Inferior parietal cortex (tissue), 1 donor: ENCODE measurements around the gene HBA2.
"Not testable (repeated sequence)": the region's sequence is repeated elsewhere in the genome, so short reads cannot be mapped to it uniquely, and the experiment has no call there.

Experiments
- DNase-seq: peaks from one replicate; pipeline ENCODE4 v3.0.0-alpha.2; 2016; ENCODE audit errors: extremely low spot score

HBA2 gene

GRCh38 chr16:172374-172941 lies at the start of gene HBA2:
TSS of gene HBA2 (plus strand) at chr16:172876. CDS start at chr16:172913, 37 bp downstream.
- not testable (repeated sequence) for DNase-seq

DNA sequence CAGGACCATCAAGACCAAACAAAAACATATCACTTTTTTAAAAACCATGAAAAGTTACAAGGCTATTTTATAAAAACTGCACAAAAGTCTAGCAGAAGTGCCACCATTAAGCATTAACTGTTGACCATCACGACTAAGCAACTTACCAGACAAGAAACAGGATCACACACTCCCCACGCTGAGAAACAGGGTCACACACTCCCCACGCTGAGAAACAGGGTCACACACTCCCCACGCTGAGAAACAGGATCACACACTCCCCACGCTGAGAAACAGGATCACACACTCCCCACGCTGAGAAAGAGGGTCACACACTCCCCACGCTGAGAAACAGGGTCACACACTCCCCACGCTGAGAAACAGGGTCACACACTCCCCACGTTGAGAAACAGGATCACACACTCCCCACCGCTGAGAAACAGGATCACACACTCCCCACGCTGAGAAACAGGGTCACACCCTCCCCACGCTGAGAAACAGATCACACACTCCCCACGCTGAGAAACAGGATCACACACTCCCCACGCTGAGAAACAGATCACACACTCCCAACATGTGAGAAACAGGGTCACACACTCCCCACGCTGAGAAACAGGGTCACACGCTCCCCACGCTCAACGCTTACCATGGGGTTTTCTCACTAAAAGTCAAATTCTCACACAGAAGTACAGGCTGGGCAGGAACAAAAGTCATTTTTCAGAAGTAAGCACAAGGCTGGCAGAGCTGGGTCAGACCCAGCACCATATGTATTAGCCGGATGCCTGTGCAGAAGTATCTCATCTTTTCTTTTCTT lies 48.9 kb upstream of the HBA2 start:
- DNase-seq = not testable (repeated sequence)

- DNase-seq = no peak
Observed at GRCh38 chr16:125011-125410, 47.7 kb upstream of the HBA2 start.

- no peak for DNase-seq
Observed at GRCh38 chr16:129075-129474, 43.6 kb upstream of the HBA2 start.

DNA sequence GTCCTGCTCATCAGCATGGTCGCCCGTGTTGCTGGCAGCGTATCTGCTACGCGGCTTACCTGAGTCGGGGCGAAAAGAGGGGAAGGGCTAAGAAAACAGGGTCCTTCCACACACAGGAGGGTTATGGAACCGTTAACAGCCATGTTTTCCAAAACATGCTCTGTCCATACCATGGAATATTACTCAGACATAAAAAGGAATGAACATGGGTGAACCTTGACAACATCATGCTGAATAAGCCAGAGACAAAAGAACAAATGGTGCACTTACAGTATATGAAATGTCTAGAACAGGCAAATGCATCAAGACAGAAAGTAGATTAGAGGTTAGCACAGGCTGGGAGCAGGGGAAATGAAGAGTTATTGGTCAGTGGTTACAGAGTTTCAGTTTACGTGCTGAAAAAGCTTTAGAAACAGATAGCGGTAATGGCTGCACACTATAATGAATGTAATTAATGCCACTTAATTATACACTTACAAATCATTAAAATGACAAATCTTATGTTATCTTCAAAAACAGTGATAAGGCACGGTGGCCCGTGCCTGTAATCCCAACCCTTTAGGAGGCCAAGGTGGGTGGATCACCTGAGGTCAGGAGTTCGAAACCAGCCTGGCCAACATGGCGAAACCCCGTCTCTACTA lies 42.0 kb upstream of the HBA2 start:
- no peak for DNase-seq

GRCh38 chr16:132120-132519 lies 40.6 kb upstream of the HBA2 start:
- DNase-seq = no peak

DNA sequence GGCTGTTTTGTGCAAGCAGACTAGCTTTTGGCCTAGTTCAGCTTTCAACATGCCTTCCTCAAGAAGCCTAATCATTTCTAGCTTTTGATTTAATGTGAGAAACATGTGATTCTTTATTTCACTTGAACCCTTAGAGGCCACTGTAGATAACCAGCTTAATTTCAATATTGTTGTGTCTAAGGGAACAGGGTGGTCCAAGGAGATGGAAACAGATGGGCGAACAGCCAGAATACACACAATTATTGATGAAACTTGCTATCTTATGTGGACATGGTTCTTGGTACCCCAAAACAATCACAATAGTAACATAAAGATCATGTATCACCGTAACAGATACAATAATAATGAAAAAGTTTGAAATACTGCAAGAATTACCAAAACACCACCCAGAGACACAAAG lies 39.0 kb upstream of the HBA2 start:
- no peak for DNase-seq

GRCh38 chr16:138049-138417 lies 34.6 kb upstream of the HBA2 start:
- DNase-seq = no peak

DNA sequence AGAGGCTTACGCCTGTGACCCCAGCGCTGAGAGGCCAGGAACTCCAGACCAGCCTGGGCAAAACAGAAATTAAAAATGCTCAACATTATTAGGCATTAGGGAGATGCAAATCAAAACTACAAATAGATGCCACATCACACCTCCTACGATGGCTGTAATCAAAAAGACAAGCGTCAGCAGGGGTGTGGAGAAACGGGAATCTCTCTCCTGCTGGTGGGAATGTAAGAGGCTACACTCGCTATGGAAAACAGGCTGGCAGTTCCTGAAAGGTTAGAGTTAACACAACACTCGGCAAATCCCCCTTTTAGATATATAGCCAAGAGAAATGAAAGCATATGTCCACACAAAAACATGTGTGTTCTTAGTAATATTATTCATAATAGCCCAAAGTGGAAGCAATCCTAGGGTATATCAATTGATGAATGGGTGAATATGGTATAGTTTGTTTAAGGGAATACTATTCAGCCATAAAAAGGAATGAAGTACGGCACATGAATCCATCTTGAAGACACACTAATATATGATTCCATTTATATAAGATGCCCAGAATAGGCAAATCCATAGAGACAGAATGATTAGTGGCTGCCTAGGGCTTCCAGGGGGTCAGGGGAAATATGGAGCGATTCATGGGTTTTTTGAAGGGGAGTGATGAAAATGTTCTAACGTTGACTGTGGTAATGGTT lies 32.4 kb upstream of the HBA2 start:
- DNase-seq = no peak

GRCh38 chr16:142405-142967 lies 30.2 kb upstream of the HBA2 start:
- no peak for DNase-seq

DNA sequence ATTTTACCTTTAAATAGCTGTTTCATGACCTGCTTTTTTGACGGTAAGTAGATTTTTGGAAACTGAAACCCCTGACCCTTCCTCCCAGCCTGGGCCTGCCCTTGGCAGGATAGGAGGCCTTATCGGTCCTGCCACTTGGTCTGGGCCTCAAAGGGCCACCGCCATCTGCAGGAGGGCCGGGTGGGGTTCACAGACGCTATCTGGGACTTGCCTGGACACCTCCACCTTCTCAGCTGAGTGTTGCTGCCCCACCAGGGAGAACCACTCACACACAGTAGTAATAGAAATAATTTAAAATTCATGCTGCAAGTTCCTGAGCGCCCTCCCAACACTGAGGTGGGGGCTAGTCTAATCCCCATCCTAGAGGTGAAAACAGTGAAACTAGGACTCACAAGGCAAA lies 29.6 kb upstream of the HBA2 start:
- DNase-seq = no peak

GRCh38 chr16:143456-143855 lies 29.2 kb upstream of the HBA2 start:
- no peak for DNase-seq

DNA sequence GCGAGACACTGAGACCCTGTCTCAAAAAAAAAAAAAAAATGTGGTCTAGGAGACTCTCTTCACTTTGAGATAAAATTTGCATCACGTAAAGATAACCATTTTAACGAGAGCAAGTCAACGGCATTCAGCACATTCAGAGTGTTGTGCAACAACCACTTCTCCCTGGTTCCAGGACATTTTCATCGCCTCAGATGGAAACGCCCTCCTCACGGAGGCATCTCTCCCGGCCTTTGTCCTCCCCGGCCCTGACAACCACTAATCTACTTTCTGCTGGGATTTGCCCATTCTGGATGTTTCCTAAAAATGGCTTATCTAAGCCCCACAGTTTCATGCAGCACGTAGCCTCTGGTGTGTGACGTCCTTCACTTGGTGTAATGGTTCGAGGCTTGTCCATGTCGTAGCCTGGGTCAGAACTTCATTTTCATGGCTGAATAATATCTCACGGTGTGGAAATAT lies 27.9 kb upstream of the HBA2 start:
- DNase-seq = no peak

DNA sequence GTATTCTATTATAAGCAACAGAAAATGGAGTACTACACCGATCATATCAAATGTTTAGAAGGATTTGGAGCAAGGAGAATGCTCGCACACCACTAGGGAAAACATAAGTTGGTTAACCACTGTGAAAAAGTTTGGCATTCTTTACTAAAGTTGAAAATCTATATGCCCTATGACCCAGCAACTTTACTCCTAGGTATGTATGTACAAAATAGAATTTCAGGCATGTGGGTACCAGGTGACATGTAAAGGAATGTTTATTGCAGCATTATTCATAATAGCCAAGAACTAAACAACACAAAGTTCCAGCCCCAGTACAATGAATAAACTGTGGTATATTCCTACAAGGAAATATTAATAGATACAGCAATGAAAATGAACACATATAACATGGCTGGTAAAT lies 26.0 kb upstream of the HBA2 start:
- no peak for DNase-seq

- DNase-seq = no peak
Observed at GRCh38 chr16:149024-149660, 23.5 kb upstream of the HBA2 start.

DNA sequence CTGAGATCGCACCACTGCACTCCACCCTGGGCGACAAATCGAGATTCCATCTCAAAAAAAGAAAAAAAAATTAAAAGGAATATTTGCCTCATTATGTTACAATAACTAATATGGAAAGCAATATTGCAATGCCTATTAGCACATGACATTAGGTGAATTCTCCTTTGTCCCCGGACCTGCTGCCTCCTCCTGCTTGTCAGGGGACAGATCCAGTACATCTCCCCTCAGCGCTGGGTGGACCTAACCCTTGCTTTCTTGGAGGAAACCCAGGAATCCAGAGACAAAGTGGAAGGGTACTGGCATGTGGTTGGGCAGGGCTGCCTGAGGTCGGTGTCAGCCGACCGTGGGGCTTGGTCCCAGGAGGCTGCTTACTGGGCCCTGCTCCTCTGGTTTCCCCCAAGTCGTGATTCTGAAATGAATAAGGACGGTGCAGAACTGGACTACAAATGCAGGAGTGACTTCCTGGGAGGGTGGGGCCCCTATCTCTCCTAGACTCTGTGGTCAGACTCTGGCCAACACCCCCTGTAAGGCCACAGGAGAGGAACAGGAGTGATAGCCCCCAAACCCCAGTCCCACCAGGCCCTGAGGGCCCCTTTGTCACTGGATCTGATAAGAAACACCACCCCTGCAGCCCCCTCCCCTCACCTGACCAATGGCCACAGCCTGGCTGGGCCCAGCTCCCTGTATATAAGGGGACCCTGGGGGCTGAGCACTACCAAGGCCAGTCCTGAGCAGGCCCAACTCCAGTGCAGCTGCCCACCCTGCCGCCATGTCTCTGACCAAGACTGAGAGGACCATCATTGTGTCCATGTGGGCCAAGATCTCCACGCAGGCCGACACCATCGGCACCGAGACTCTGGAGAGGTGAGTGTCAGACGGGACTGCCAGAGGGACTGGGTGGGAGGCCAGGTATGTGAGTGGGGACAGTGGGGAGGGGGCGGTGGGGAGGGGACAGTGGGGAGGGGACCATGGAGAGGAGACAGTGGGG lies 20.2 kb upstream of the HBA2 start, which contains the start of gene HBZ:
Gene HBZ (plus strand): TSS at position 504 of the 988 bp plus-strand sequence. CDS start 266 bp downstream, at position 770.
- no peak for DNase-seq

DNA sequence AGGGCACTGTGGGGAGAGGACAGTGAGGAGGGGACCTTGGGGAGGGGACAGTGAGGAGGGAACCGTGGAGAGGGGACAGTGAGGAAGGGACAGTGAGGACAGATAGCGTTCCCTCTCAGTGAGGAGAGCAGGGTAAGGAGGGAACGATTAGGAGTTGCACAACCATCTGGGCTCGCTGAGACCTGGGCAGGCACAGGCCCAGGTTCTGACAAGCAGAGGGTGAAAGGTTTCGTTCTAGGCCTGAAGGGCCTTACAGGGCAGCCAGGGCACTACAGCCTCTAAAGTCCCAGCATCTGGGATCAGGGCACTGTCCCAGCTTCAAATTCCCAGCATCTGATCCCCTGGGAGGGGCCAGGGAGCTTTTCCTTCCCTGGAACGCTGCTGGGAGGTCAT lies 19.6 kb upstream of the HBA2 start:
- DNase-seq = not testable (repeated sequence)

DNA sequence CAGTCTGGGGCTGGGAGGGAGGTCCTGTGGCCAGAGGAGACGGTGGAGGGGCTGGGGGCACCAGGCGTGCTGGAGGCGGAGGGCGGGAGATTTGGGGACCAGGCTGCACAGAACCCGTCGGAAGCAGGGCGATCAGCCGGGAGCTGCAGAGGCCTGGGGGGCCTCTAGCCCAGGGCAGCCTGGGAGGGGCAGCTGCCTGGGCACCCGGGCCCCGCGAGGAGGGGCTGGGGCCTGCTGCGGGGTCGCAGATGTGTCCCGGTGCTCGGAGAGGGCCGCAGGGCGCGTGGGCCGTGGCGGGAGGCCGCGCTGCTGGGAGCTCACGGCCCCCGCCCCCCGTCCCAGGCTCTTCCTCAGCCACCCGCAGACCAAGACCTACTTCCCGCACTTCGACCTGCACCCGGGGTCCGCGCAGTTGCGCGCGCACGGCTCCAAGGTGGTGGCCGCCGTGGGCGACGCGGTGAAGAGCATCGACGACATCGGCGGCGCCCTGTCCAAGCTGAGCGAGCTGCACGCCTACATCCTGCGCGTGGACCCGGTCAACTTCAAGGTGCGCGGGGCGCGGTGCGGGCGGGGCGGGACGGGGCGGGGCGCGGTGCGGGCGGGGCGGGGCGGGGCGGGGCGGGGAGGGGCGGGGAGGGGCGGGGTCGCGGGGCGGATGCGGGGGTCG lies 19.0 kb upstream of the HBA2 start:
- not testable (repeated sequence) for DNase-seq

DNA sequence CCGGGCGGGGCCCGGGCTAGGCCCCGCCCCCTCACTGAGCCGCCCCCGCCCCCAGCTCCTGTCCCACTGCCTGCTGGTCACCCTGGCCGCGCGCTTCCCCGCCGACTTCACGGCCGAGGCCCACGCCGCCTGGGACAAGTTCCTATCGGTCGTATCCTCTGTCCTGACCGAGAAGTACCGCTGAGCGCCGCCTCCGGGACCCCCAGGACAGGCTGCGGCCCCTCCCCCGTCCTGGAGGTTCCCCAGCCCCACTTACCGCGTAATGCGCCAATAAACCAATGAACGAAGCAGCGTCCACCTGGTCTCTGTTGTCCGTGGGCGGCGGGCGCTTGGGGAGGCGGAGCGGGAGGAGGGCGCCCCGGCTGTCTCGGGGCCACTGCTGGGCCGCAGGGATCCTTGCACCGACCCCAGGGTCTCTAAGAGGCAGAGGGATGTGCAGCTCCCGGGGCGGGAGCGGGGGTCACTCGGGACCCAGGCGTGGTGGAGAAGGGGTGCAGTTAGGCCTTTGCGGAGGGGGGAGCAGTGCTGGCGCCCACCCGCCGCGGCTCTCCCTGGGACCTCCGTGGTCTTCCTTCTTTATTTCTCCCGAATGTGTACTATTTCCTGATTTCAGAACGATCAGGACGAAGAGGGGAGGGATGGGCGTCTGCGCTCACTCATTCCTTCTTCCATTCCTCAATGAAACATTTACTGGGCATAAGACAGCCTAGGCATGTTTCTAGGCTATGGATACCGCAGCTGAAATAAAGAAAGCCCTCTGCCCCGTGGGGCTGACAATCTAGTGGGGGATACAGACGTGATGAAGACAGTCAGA lies 18.3 kb upstream of the HBA2 start:
- DNase-seq = no peak
